ENCODE results near the gene SPSB4.
"Not testable (repeated sequence)": the region's sequence is repeated elsewhere in the genome, so short reads cannot be mapped to it uniquely, and the experiment has no call there.

The SPSB4 gene

DNA sequence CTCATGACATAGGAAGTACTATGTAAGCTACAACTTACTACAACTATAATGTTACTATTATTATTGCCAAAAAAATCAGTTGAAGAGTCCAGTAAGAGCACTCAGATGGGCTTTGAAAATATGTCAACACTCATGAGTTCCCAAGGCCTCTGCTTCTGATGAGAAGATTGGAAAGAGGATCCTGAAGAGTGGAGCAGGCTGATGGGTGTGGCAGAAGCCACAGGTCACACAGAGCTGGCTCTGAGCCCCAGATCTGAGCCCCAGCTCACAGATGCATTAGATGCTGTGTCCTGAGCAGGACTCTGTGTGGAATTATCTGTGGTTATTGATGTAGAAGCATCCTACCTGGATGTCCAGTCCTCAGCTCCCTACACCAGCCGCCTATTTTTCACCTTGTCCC is 65.6 kb downstream of the SPSB4 start:
- no peaks in the 10 kb centered on the region for H3K36me3 ChIP-seq (ENCODE audit: control insufficient read depth, insufficient read depth, low read length)
- peaks cover 14% of the 10 kb centered on the region for H3K79me2 ChIP-seq
- no peaks in the 10 kb centered on the region for H3K27me3 ChIP-seq (ENCODE audit: control insufficient read depth, insufficient read depth, low read length)
- TF ChIP-seq, protein P1, sequence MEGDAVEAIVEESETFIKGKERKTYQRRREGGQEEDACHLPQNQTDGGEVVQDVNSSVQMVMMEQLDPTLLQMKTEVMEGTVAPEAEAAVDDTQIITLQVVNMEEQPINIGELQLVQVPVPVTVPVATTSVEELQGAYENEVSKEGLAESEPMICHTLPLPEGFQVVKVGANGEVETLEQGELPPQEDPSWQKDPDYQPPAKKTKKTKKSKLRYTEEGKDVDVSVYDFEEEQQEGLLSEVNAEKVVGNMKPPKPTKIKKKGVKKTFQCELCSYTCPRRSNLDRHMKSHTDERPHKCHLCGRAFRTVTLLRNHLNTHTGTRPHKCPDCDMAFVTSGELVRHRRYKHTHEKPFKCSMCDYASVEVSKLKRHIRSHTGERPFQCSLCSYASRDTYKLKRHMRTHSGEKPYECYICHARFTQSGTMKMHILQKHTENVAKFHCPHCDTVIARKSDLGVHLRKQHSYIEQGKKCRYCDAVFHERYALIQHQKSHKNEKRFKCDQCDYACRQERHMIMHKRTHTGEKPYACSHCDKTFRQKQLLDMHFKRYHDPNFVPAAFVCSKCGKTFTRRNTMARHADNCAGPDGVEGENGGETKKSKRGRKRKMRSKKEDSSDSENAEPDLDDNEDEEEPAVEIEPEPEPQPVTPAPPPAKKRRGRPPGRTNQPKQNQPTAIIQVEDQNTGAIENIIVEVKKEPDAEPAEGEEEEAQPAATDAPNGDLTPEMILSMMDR (IDR thresholded peaks at IDR 0.05) = no peak
- no peak overlapping the region for H2AFZ ChIP-seq
- H3K4me1 ChIP-seq = no peaks in the 10 kb centered on the region
- H3K9me3 ChIP-seq (ENCODE audit: control insufficient read depth, low read length) = no peaks in the 10 kb centered on the region
- H3K27ac ChIP-seq = no peak overlapping the region
- H3K4me2 ChIP-seq (ENCODE audit: low read length) = no peak overlapping the region
- H3K4me3 ChIP-seq (ENCODE audit: low read depth, low read length) = no peak overlapping the region
- no peak overlapping the region for H3K9ac ChIP-seq

DNA sequence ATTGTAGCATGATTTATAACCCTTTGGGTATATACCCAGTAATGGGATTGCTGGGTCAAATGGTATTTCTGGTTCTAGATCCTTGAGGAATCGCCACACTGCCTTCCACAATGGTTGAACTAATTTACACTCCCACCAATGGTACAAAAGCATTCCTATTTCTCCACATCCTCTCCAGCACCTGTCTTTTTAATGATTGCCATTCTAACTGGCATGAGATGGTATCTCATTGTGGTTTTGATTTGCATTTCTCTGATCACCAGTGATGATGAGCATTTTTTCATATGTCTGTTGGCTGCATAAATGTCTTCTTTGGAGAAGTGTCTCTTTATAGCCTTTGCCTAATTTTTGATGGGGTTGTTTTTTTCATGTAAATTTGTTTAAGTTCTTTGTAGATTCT is 66.8 kb downstream of the SPSB4 start:
- not testable (repeated sequence) for H3K4me3 ChIP-seq (ENCODE audit: low read depth, low read length); H3K9me3 ChIP-seq (ENCODE audit: control insufficient read depth, low read length); H3K4me1 ChIP-seq; H3K27me3 ChIP-seq (ENCODE audit: control insufficient read depth, insufficient read depth, low read length); H3K27ac ChIP-seq; H3K36me3 ChIP-seq (ENCODE audit: control insufficient read depth, insufficient read depth, low read length); H3K9ac ChIP-seq; H3K4me2 ChIP-seq (ENCODE audit: low read length); H2AFZ ChIP-seq
- peaks cover 12% of the 10 kb centered on the region for H3K79me2 ChIP-seq

DNA sequence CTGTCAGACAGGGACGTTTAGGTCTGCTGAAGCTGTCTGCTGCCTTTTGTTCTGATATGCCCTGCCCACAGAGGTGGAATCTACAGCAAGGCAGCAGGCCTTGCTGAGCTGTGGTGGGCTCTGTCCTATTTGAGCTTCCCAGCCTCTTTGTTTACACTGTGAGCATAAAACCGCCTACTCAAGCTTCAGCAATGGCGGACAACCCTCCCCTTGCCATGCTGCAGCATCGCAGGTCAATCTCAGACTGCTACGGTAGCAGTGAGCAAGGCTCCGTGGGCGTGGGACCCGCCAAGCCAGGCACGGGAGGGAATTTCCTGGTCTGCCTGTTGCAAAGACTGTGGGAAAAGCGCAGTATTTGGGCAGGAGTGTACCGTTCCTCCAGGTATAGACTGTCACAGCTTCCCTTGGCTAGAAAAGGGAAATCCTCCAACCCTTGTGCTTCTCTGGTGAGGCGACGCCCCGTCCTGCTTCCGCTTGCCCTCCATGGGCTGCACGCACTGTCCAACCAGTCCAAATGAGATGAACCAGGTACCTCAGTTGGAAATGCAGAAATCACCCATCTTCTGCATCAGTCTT is 71.4 kb downstream of the SPSB4 start:
- TF ChIP-seq, protein P1 (IDR thresholded peaks at IDR 0.05) = no peak
- Histone ChIP-seq H3K4me2 (ENCODE audit: low read length) (no peak overlapping the region), H3K4me3 (ENCODE audit: low read depth, low read length) (no peak overlapping the region), H3K79me2 (peaks cover 6% of the 10 kb centered on the region), H3K36me3 (ENCODE audit: control insufficient read depth, insufficient read depth, low read length) (no peaks in the 10 kb centered on the region), H3K4me1 (peaks cover 17% of the 10 kb centered on the region), H3K9me3 (ENCODE audit: control insufficient read depth, low read length) (no peaks in the 10 kb centered on the region), H2AFZ (no peak overlapping the region), H3K9ac (no peak overlapping the region), H3K27ac (no peak overlapping the region), H3K27me3 (ENCODE audit: control insufficient read depth, insufficient read depth, low read length) (no peaks in the 10 kb centered on the region)

DNA sequence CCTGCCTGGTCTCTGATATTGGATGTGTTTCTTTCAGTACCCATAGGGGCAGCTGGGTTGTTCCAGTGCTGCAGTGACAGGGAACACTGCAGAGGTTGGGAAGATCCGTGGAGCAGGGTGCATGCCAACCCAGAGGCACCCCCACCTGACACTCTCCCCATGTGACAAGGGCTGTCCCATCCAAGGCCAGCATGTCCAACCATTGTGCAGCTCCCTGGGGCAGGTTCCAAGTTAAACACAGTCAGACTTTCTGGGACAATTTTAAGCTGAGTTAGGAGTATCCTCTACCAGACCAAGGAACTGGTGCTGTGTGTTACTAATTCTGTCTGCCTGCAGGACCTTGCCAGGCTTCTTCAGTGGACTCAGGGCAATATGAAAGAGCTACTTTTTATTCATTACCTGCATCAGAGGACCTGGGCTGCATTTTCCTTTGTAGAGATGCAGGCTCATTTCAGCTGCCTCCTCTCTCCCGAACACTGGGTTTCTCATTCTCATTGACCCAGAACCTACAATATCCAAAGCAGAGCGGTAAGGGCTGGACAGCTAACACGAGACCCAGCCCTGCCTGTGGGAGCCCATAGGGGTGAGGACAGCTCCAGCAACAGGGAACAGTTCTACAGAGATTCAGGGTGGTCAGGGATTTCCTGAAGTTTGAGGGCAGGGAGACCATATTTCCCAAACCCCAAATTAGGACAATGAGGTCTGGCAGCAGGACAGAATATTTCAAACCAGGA is 72.7 kb downstream of the SPSB4 start:
- Histone ChIP-seq H3K79me2 (no peaks in the 10 kb centered on the region), H3K27me3 (ENCODE audit: control insufficient read depth, insufficient read depth, low read length) (no peaks in the 10 kb centered on the region), H3K9me3 (ENCODE audit: control insufficient read depth, low read length) (no peaks in the 10 kb centered on the region), H3K4me1 (peaks cover 17% of the 10 kb centered on the region), H3K27ac (peak overlapping the region; percentile 12), H3K36me3 (ENCODE audit: control insufficient read depth, insufficient read depth, low read length) (no peaks in the 10 kb centered on the region), H3K4me2 (ENCODE audit: low read length) (no peak overlapping the region), H2AFZ (no peak overlapping the region), H3K9ac (no peak overlapping the region), H3K4me3 (ENCODE audit: low read depth, low read length) (no peak overlapping the region)
- TF ChIP-seq, protein P1 (IDR thresholded peaks at IDR 0.05) = no peak

DNA sequence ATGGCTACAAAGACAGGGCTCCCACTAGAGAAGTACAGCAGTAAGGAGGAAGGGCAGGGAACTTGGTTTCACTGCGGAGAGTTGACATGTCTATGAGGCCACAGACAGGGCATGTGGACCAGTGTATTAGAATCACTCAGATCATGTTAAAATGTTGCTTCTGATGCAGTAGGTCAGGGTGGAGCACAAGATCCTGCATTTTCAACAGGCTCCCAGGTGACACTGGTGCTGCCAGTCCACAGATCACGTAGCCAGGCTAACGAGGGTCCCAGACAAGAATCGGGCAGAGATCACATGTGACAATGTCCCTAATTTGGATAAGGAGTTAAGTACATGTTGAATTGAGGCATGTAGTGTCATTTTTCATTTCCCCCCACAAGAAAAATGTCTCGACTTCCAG is 73.6 kb downstream of the SPSB4 start:
- H3K79me2 ChIP-seq = no peaks in the 10 kb centered on the region
- no peaks in the 10 kb centered on the region for H3K36me3 ChIP-seq (ENCODE audit: control insufficient read depth, insufficient read depth, low read length)
- no peaks in the 10 kb centered on the region for H3K27me3 ChIP-seq (ENCODE audit: control insufficient read depth, insufficient read depth, low read length)
- peaks cover 17% of the 10 kb centered on the region for H3K4me1 ChIP-seq
- no peak overlapping the region for H2AFZ ChIP-seq
- H3K27ac ChIP-seq = no peak overlapping the region
- H3K9me3 ChIP-seq (ENCODE audit: control insufficient read depth, low read length) = no peaks in the 10 kb centered on the region
- TF ChIP-seq, protein P1 (IDR thresholded peaks at IDR 0.05) = no peak
- H3K4me3 ChIP-seq (ENCODE audit: low read depth, low read length) = no peak overlapping the region
- no peak overlapping the region for H3K4me2 ChIP-seq (ENCODE audit: low read length)
- no peak overlapping the region for H3K9ac ChIP-seq

Data from parathyroid adenoma (tissue), 2 donors.